Liver (tissue), 9 donors: ENCODE results near the gene DOK6. TPM values are rescaled to one million over a fixed set of nuclear protein-coding genes. Genes with fewer than 3 reads are reported as not detected.
"Not testable (repeated sequence)": the region's sequence is repeated elsewhere in the genome, so short reads cannot be mapped to it uniquely, and the experiment has no call there.

Experiments used
- DNase-seq: peaks from one replicate; pipeline ENCODE4 v3.0.0-alpha.2; 2017; ENCODE audit warnings: low spot score
- H3K27ac ChIP-seq, 2 donors: one replicate each; pipeline ENCODE4 v1.7.0; 2013; ENCODE audit warnings: inconsistent platforms in 2 of 2, low read length in 2 of 2, control low read depth in 1 of 2, low read depth in 1 of 2, mild to moderate bottlenecking in 1 of 2
- H3K27me3 ChIP-seq, 4 donors: one replicate each; pipeline versions ENCODE4 v1.6.1 to v1.7.0; 2013; ENCODE audit warnings: low read length in 3 of 4, inconsistent platforms in 1 of 4, mild to moderate bottlenecking in 1 of 4, moderate library complexity in 1 of 4; ENCODE audit not compliant: control insufficient read depth in 4 of 4, insufficient read depth in 4 of 4
- H3K36me3 ChIP-seq, 4 donors: one replicate each; pipeline versions ENCODE4 v1.6.1 to v1.7.0; 2013; ENCODE audit warnings: low read length in 3 of 4, mild to moderate bottlenecking in 3 of 4, low read depth in 1 of 4, moderate library complexity in 1 of 4; ENCODE audit not compliant: control insufficient read depth in 4 of 4, insufficient read depth in 3 of 4
- H3K4me1 ChIP-seq, 4 donors: one replicate each; pipeline versions ENCODE4 v1.6.1 to v1.7.0; 2013; ENCODE audit warnings: low read length in 3 of 4, mild to moderate bottlenecking in 3 of 4, moderate library complexity in 1 of 4; ENCODE audit not compliant: control insufficient read depth in 4 of 4, insufficient read depth in 4 of 4
- H3K4me3 ChIP-seq, 3 donors: one replicate each; pipeline versions ENCODE4 v1.6.1 to v1.7.0; 2013; ENCODE audit warnings: low read length in 3 of 3, control low read depth in 1 of 3, low read depth in 1 of 3, mild to moderate bottlenecking in 1 of 3
- H3K9ac ChIP-seq, 2 donors: one replicate each; pipeline ENCODE4 v1.7.0; 2013; ENCODE audit warnings: low read length in 2 of 2, mild to moderate bottlenecking in 2 of 2, moderate library complexity in 2 of 2, control low read depth in 1 of 2, low read depth in 1 of 2
- H3K9me3 ChIP-seq, 4 donors: one replicate each; pipeline versions ENCODE4 v1.6.1 to v1.7.0; 2013; ENCODE audit warnings: low read length in 3 of 4; ENCODE audit not compliant: control insufficient read depth in 4 of 4
- ATF3 ChIP-seq: IDR thresholded peaks from 2 replicates; pipeline ENCODE4 v1.6.1; 2016; ENCODE audit warnings: antibody characterized with exemption
- CTCF ChIP-seq: fragments of 150-350 bp; IDR thresholded peaks from 2 replicates; pipeline ENCODE4 v1.5.1; 2017; ENCODE audit warnings: improper control_type of control experiment, low read depth, low read length; ENCODE audit not compliant: missing input control
- EGR1 ChIP-seq, 2 donors: IDR thresholded peaks; 2 replicates each; pipeline ENCODE4 v1.6.1; 2016 to 2018; ENCODE audit warnings: antibody characterized with exemption in 2 of 2, low read depth in 2 of 2
- FOXA1 ChIP-seq: IDR thresholded peaks from 2 replicates; pipeline ENCODE4 v1.6.1; 2016; ENCODE audit warnings: antibody characterized with exemption
- FOXA2 ChIP-seq: IDR thresholded peaks from 2 replicates; pipeline ENCODE4 v1.6.1; 2016; ENCODE audit warnings: antibody characterized with exemption
- GABPA ChIP-seq, 2 donors: IDR thresholded peaks in 1 of 2; conservative IDR thresholded peaks in 1 of 2; 2 replicates each; pipeline ENCODE4 v1.6.1; 2016; ENCODE audit warnings: antibody characterized with exemption in 2 of 2, mild to moderate bottlenecking in 1 of 2, moderate library complexity in 1 of 2
- HNF4A ChIP-seq, 2 donors: conservative IDR thresholded peaks; 2 replicates each; pipeline ENCODE4 v1.6.1; 2016; ENCODE audit warnings: antibody characterized with exemption in 2 of 2, mild to moderate bottlenecking in 2 of 2
- HNF4G ChIP-seq: IDR thresholded peaks from 2 replicates; pipeline ENCODE4 v1.6.1; 2016; ENCODE audit warnings: antibody characterized with exemption
- JUND ChIP-seq, 2 donors: IDR thresholded peaks; 2 replicates each; pipeline ENCODE4 v1.6.1; 2016; ENCODE audit warnings: antibody characterized with exemption in 2 of 2
- MAX ChIP-seq: IDR thresholded peaks from 2 replicates; pipeline ENCODE4 v1.6.1; 2016; ENCODE audit warnings: antibody characterized with exemption
- NR2F2 ChIP-seq: IDR thresholded peaks from 2 replicates; pipeline ENCODE4 v1.6.1; 2016; ENCODE audit warnings: antibody characterized with exemption
- RAD21 ChIP-seq, 2 donors: IDR thresholded peaks; 2 replicates each; pipeline ENCODE4 v1.6.1; 2016; ENCODE audit warnings: antibody characterized with exemption in 2 of 2, mild to moderate bottlenecking in 2 of 2
- REST ChIP-seq: IDR thresholded peaks from 2 replicates; pipeline ENCODE4 v1.6.1; 2016; ENCODE audit warnings: antibody characterized with exemption, mild to moderate bottlenecking
- RXRA ChIP-seq, 2 donors: IDR thresholded peaks; 2 replicates each; pipeline ENCODE4 v1.6.1; 2017 to 2018; ENCODE audit warnings: antibody characterized with exemption in 2 of 2, mild to moderate bottlenecking in 1 of 2
- SP1 ChIP-seq: IDR thresholded peaks from 2 replicates; pipeline ENCODE4 v1.6.1; 2018; ENCODE audit warnings: antibody characterized with exemption, mild to moderate bottlenecking
- TAF1 ChIP-seq: conservative IDR thresholded peaks from 2 replicates; pipeline ENCODE4 v1.6.1; 2016; ENCODE audit warnings: antibody characterized with exemption, mild to moderate bottlenecking
- YY1 ChIP-seq: IDR thresholded peaks from 2 replicates; pipeline ENCODE4 v1.6.1; 2016; ENCODE audit warnings: antibody characterized with exemption, mild to moderate bottlenecking
- ZBTB33 ChIP-seq: IDR thresholded peaks from 2 replicates; pipeline ENCODE4 v1.6.1; 2016; ENCODE audit warnings: antibody characterized with exemption
- WGBS: extraction: QIAGEN DNeasy Blood & Tissue Kit; methylation state at CpG from one replicate; pipeline ENCODE4 v1.1.7; 2013; 5-methylcytosine and 5-hydroxymethylcytosine counted together
- polyA plus RNA-seq, 2 donors: library from polyadenylated mRNA; stranded (reverse) in 1 of 2; unstranded in 1 of 2; fragments of 200-250 nt in 1 of 2; fragments of >200 nt in 1 of 2; fragmentation: Nextera tagmentation in 1 of 2; extraction: Ambion mirVana in 1 of 2; gene quantifications; one replicate each; pipeline versions ENCODE4 v1.2.1 to v1.2.3, GENCODE V29; 2013 to 2015
- total RNA-seq, 2 donors: library from RNA; depleted of rRNA; stranded (reverse); fragments of >200 nt; gene quantifications; one replicate each; pipeline ENCODE4 v1.2.3, GENCODE V29; 2014
- donor health status: healthy.
- donor health status: healthy.
- donor health status: healthy.
- donor health status: healthy.
- donor health status: healthy.

Gene DOK6
- total and polyA plus RNA-seq, 4 donors: 0.08 to 1.1 (median 0.67) TPM

GRCh38 chr18:69858897-69859296 is 458.2 kb downstream of the DOK6 start:
- 87% methylated on average over 5 of the region's 5 CpGs for WGBS
- no peaks in the 10 kb centered on the region for H3K9me3 ChIP-seq
- TF ChIP-seq ATF3: no peak
- no peak for TF ChIP-seq SP1
- no peak for TF ChIP-seq YY1
- no peak for TF ChIP-seq HNF4A (conservative IDR thresholded peaks at IDR 0.05)
- no peak for TF ChIP-seq EGR1 (IDR thresholded peaks at IDR 0.05; ENCODE audit: low read depth in 2 of 2)
- no peak for TF ChIP-seq ZBTB33
- no peak for TF ChIP-seq HNF4G
- no peak for TF ChIP-seq MAX
- no peak for TF ChIP-seq FOXA2
- no peak for TF ChIP-seq RAD21 (IDR thresholded peaks at IDR 0.05)
- no peak for TF ChIP-seq GABPA (IDR thresholded peaks at IDR 0.05 in 1 of 2, conservative IDR thresholded peaks at IDR 0.05 in 1 of 2)
- TF ChIP-seq NR2F2: no peak
- no peak for TF ChIP-seq TAF1
- TF ChIP-seq REST: no peak
- TF ChIP-seq CTCF: no peak
- no peak for TF ChIP-seq RXRA (IDR thresholded peaks at IDR 0.05)
- no peak for TF ChIP-seq JUND (IDR thresholded peaks at IDR 0.05)
- TF ChIP-seq FOXA1: no peak
- no peak overlapping the region for H3K4me3 ChIP-seq
- H3K4me1 ChIP-seq: no peaks in the 10 kb centered on the region
- peaks cover 0 to 2% (median 0%) of the 10 kb centered on the region in 4 donors for H3K36me3 ChIP-seq
- DNase-seq: no peak
- H3K27me3 ChIP-seq: no peaks in the 10 kb centered on the region
- no peak overlapping the region for H3K27ac ChIP-seq
- H3K9ac ChIP-seq: no peak overlapping the region

- H3K9me3 ChIP-seq, H3K9ac ChIP-seq, H3K27me3 ChIP-seq, H3K4me3 ChIP-seq, H3K27ac ChIP-seq, H3K36me3 ChIP-seq, DNase-seq, H3K4me1 ChIP-seq: not testable (repeated sequence)
- 94% methylated on average over 6 of the region's 6 CpGs for WGBS
Observed at GRCh38 chr18:69864802-69865201, 464.1 kb downstream of the DOK6 start.
